Activated CD8-positive, alpha-beta memory T cell treated with anti-CD3 and anti-CD28 coated beads for 48 hours (primary cell): ENCODE data around the gene HS2ST1.
"Not testable (repeated sequence)": the region's sequence is repeated elsewhere in the genome, so short reads cannot be mapped to it uniquely, and the experiment has no call there.

ENCODE experiments used
- DNase-seq, 3 experiments: peaks; one replicate each; pipeline ENCODE4 v3.0.0-alpha.2; 2020; ENCODE audit warnings: low read depth in 2 of 3, low spot score in 2 of 3

Gene HS2ST1

DNA sequence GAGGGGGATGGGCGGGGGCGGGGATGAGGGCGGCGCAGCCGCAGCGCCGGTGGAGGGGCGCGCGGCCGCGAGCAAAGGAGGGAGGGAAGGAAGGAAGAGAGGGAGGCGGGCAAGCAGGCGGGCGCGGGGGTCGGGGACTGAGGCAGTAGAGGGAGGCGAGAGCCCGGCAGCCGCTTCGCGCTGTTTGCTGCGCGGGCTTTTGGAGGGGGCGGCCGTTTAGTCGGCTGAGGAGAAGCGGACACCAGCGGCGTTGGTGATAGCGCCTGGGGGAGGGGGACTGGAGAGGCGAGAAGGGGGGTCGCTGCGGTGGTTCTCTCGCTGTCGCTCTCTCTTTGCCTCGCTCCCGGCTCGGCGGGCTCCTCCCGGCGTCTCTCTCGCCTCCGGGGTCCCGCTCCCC lies at the start of gene HS2ST1:
Gene HS2ST1 (plus strand): TSS at position 35 of the 397 bp plus-strand sequence.
- peak in 1 of 3 experiments; percentile 92 for DNase-seq

DNA sequence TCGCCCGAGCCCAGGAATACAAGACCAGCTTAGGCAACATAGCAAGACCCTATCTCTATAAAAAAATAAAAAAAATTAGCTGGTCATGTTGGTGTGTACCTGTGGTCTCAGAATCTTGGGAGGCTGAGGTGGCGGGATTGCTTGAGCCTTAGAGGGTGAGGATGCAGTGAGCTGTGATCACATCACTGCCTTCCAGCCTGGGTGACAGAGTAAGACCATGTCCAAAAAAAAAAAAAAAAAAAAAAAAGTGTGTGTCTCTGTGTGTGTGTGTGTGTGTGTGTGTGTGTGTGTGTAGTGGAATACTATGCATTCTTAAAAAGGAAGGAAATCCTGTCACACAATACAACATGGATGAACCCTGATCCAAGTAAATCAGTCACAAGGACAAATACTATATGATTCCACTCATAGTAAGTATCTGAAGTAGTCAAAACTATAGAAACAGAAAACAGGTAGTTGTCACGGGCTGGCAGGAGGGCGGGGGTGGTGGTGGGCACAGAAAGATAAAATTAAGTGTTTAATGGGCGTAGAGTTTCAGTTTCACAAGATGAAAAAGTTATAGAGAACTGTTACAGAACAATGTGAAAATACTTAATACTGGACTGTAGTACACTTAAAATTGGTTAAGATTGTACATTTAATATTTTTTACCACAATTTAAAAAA lies 48.3 kb upstream of the HS2ST1 start:
- DNase-seq, result no peak

DNA sequence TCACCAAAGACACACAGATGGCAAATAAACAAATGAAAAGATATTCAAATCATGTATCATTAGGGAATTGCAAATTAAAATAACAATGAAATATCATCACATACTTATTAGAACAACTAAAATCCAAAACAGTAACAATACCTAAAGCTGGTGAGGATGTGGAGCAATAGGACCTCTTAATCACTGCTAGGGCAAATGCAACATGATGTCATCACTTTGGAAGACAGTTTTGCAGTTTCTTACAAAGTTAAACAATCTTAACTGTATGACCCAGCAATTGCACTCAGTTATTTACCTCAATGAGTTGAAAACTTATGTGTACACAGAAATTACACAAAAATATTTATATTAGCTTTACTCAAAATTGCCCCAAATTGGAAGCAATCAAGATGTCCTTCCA lies 47.8 kb upstream of the HS2ST1 start:
- no peak for DNase-seq

DNA sequence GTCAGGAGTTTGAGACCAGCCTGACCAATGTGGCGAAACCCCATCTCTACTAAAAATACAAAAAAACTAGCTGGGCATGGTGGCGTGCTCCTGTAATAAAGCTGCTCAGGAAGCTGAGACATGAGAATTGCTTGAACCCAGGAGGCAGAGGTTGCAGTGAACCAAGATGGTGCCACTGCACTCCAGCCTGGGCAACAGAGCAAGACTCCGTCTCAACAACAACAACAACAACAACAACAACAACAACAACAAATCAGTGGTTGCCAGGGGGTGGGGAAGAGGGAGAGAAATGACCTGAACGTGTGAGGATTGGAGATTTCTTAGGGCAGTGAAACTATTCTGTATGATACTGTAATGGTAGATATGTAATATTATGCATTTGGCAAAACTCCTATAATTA lies 47.2 kb upstream of the HS2ST1 start:
- DNase-seq, result not testable (repeated sequence)

DNA sequence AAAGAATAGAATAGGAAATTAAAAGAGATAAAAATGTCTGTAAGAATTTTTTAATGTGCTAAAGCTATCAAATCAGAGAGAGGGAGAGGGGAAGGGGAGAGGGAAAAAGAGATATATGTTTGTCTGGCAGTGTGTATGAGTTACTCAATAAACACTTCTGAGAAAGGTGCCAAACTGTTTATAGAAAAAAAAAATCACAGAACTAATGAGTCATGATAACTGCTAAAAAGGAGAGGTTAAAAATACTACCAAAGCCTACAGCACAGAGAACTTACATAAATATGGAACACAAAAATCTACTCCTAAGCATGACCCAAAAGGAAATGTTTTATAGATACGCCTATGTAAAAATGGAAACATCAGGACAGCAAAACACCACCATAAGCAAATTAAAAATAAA lies 46.0 kb upstream of the HS2ST1 start:
- no peak for DNase-seq

DNA sequence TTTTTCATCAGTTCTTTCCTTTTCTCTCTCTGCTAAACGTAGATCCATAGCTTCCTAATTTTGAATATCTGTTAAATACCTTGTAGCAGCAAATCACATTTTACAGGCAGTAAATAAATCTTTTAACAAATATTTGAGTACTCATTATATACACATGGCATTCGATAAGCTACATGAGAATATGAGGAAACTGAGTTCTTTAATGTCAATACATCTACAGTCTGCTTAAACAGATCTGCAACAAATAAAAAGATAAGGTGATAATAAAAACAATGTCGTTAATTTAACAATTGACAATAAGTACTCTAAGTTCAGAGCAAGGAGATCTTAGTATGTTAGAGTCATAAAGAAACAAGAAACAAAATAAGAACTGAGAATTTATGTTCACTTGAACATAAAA lies 43.4 kb upstream of the HS2ST1 start:
- DNase-seq, result no peak

DNA sequence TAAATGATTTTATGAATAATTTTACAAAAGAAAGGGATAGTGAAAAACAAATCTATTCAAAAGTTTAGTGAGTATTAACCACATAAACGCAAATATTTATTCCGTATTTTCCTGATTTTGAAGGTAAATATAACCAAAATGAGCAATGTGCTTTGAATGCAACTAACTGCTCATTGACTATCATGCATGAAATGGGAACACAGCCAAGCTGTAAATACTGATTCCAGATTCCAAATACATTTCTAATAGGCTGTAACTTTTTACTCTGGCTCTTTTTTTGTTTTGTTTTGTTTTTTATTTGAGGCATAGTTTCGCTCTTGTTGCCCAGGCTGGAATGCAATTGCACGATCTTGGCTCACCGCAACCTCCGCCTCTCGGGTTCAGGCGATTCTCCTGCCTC lies 42.3 kb upstream of the HS2ST1 start:
- DNase-seq, result no peak

DNA sequence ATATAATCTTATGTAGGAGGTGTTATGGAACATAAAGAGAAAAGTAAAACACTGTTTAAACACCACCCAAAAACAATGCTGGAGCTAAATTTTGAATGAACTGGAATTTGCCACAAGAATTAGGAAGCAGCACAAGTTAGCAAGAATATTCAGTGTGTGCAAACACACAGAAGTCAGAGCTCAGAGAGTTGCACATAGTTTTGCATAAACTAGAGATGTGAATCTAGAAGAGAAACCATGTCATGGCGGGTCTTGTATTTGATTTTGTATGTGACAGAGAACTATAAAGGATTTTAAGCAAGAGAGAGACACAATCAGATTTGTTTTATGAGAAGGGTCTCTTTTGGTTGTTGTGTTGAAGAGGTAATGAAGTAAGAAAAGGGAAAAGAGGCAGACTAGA lies 38.7 kb upstream of the HS2ST1 start:
- no peak for DNase-seq

DNA sequence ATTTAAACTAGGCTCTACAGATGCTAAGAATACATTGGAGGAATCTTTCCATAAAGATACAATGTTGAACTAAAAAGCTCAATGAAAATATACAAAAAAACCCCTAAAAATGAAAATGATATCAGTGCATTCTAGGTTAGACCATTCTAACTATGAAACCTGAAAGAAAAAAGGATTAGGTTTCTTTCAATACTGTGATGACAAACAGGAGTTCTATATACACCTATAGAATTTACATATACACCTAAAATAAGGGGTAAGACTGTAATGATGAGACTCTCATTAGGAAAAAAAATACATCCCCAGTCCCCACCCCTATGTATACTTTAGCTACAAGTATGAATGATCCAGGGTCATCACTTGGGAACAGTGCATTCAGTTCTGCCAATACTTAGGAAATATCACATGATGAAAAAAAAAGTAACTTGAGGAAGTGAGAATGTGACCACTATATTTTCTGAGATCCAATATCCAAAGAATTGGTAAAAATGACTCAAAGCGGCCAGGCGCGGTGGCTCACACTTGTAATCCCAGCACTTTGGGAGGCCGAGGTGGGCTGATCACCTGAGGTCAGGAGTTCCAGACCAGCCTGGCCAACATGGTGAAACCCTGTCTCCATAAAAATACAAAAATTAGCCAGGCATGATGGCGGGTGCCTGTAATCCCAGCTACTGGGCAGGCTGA lies 26.8 kb upstream of the HS2ST1 start:
- DNase-seq, result no peak

DNA sequence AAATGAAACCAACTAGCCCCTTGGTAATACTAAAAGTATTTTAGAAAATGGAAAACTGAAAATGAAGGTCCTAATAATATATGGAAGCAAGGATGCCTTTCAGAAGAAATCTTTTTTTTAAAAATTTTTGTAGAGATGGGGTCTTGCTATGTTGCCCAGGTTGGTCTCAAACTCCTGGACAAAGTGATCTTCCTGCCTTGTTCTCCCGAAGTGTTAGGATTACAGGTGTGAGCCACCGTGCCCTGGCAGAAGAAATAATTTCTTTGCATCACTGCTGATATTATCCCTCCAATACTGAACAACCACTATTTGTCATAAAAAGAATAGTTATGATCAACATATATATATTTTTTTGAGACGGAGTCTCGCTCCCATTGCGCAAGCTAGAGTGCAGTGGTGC lies 26.1 kb upstream of the HS2ST1 start:
- DNase-seq, result no peak

DNA sequence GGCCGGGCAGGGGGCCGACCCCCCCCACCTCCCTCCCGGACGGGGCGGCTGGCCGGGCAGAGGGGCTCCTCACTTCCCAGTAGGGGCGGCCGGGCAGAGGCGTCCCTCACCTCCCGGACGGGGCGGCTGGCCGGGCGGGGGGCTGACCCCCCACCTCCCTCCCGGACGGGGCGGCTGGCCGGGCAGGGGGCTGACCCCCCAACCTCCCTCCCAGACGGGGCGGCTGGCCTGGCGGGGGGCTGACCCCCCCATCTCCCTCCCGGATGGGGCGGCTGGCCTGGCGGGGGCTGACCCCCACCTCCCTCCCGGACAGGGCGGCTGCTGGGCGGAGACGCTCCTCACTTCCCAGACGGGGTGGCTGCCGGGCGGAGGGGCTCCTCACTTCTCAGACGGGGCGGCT lies 15.0 kb upstream of the HS2ST1 start:
- not testable (repeated sequence) for DNase-seq

DNA sequence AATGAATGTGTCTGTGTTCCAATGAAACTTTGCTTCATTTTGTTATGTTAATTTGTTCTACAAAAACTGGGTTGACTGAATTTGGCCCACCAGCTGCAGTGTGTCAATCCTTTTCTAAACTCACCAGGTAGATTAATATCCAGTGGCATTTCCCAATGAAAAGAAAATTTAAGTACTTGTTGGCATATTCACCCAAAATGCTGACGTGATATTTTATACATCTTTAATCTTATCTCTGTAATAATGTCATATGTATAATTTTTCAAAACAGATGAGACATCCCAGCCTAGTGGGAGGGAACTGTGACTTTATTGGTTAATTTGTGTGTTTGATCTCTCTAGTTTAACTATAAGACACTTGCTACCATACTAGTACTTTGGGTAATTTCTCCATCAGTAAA lies 8.6 kb upstream of the HS2ST1 start:
- DNase-seq, result no peak

DNA sequence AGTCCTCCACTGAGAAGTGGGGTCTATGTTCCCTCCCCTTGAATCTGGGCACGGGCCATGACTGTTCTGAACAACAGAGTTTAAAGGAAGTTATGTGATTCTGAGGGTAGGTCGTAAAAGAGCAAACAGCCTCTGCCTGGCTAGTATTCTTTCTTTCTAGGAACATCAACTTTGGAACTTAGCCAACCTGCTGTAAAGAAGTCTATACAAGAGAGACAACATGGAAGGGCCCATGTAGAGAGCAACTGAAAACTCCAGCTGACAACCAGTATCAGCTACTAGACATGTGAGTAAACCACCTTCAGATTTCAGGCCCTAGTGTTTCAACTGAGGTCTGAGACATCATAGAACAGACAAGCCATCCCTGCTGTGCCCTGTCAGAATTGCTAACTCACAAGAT lies 8.0 kb upstream of the HS2ST1 start:
- DNase-seq, result no peak

DNA sequence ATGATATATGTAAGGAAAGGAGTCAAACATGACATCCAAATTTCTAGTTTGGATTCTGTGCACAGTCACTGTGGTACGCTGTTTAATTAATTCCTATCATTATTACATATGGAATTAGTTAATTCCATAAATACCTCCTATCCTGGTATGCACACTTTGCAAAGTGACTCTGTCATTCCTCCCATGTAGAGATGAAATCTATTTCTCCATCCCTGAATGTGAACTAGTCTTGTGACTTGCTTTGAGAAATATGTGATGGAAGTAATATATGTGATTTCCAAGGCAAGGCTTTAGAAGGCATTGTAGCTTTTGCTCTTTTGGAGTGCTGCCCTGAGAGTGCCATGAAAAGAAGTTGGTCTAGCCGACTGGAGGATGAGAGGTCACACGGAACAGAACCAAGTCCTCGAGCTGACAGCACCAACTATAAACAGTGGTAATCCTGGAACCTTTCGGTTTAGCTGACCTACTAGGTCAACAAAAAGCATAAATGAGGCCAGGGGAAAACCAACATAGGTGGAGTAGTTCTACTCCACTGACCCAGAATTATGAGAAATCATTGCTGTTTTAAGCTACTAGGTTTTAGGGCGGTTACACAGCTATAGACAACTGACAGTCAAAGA lies 2.0 kb upstream of the HS2ST1 start:
- no peak for DNase-seq

DNA sequence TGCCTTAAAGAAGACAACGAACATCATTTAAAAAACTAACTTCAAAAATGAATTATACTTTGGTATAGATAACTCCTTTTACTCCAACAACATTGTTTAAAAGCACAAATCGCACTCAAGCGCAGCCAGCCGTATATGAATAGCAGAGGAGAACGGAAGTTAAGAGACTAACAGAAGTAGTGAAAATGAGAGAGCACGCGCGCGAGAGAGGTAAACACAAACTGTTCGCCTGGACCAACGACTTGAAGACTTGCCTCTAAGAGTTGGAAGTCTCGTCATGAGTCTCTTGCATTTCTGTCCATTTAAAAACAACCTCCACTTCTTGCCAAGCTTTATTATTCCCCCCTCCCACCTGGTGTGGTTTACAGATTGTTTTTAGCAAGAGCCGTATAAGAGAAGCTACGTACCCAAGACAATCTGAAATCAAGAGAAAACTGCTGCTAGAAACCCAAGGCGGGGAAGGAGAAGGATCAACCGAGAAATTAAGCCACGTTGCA lies 988 bp upstream of the HS2ST1 start:
- no peak for DNase-seq

DNA sequence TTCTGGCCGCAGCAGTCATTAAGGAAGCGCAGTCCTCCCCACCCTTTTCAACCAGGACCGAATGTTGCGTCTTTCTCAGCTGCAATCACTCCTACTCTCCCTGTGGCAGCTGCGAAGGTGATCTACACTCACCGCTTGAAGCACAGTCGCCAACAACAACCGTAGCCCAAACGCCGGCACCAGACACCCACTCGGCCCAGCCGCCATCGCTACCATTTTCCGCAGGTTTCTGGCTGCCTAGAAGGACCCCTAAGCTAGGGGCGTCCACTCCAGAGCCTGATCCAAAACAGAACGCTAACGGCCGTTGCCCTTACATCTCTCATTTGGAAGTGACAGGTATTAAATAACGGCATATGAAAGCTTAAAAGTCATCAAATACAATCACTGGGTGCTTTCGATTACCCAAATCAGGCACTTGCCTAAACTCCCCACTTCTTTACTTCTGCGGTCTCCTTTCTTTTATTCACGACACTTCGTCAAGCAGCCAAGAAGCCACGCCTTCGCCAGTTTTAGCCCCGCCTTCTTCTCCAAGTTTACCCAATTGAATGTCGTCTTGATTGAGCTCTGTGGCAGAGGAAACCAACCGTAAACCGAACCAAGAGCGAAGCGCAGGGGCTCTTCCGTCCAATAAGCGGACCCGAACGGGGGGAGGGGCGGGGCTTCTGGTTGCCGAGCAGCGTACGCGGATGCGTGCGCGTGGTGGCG lies 387 bp upstream of the HS2ST1 start, which contains the start of gene SELENOF:
Gene SELENOF (minus strand): TSS at position 231 of the 705 bp plus-strand sequence. CDS start 15 bp downstream, at position 216.
- DNase-seq, result peak; percentile 68 to 94 (median 89)

DNA sequence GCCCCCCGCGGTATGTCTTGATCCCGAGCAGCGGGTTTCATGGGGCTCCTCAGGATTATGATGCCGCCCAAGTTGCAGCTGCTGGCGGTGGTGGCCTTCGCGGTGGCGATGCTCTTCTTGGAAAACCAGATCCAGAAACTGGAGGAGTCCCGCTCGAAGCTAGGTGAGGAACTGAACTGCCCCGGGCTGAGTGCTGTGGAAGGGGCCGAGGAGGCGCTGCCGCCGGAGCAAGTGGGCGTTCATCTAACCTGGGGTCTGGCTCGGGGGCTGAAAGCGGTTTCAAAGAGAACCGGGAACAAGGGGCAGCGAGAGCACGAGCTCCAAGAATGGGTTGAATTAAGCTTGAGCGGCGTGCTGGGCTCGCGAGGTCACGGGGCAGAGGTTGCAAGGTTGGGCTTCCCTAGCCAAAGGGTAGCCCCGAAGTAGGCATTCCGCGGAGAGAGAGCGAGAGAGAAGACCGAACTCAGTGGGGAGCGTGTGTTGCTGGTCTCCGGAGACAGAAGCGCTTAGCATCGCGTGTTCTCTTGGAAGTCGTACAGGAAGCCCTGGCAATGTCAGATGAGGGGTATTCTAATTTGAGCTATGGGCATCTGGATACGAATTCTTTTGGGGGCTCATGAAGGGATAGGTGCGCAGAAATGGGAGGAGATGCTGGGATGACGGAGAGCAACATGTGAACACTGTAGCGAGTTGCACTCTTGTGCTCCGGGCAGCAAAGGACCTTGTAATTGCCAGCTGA lies 732 bp downstream of the HS2ST1 start:
- DNase-seq, result peak; percentile 19 to 27 (median 21)

DNA sequence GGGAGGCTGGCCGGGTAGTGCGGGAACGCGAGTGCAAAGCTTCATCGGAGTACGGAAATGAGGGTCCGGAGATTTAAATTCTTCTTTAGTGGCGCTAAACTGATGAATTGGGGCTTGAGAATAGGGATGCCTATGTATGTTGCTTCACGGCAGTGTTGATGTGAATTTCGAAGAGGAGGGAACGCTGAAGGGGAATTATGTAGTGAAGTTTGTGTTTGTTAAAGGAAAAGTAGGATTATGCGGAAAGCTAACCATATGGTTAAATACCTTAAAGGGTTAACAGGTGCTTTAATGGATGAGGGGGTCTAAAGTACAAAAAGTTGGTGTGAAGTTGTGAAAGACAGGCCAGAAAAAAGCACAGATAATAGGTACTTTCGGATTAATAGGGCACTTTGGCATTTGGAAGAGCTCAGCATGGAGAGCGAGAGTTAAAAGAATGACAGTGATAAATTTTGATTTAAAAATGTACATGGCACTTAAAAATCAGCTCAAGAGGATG lies 1.4 kb downstream of the HS2ST1 start:
- DNase-seq, result no peak

DNA sequence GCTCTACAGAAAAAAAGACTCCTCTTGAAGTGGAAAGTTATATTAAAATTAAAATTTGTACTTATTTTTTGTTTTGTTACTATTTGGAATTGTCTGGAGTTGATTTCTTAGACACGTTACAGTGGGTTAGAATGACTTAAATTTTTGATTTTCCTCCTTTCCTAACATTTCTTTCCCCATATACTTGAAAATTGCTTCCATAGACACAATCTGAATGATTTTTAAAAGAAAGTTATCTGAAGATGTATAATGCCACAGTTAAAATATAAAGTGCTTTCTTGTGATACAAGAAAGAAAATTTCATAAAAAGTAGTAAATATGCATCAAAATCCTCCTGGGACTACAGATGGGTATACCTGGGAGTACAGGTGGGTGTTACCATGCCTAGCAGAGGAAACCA lies 2.3 kb downstream of the HS2ST1 start:
- no peak for DNase-seq

DNA sequence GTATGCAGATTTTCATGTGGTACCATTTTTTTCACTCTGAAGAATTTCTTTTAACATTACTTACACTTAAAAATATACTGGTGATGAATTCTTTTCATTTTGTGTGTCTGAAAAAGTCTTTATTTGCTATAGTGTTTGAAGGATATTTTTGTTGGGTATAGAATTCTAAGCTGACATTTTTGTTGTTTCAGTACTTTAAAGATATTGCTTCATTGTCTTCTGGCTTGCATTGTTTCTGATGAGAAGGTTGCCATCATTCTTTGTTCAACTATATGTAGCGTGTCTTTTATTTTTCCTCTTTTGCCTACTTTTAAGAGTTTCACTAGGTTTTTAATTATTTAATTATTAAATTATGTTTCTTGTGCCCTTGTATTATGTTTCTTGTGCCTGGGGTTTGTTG lies 8.0 kb downstream of the HS2ST1 start:
- DNase-seq, result no peak
